Ecto neural progenitor cell (in vitro differentiated cells): ENCODE data around the gene LCLAT1.
A peak's percentile ranks its signal among the peaks of the same experiment; 100 is the strongest.

Experiments used
- DNase-seq: peaks from one replicate; pipeline ENCODE4 v3.0.0-alpha.2; 2018; ENCODE audit warnings: low spot score

Gene LCLAT1

GRCh38 chr2:30447149-30448045 is at the start of gene LCLAT1:
TSS of gene LCLAT1 (plus strand) at chr2:30447246. CDS start at chr2:30525591, 78,345 bp downstream.
- peak; percentile 90 for DNase-seq

- DNase-seq, result no peak
These were observed 48.8 kb upstream of the LCLAT1 start for GRCh38 chr2:30398084-30398873.

GRCh38 chr2:30400151-30400954 is 46.7 kb upstream of the LCLAT1 start:
- no peak for DNase-seq

GRCh38 chr2:30402441-30403182 is 44.4 kb upstream of the LCLAT1 start:
- DNase-seq, result no peak

GRCh38 chr2:30403592-30404312 is 43.3 kb upstream of the LCLAT1 start:
- no peak for DNase-seq

GRCh38 chr2:30404319-30405259 is 42.5 kb upstream of the LCLAT1 start:
- no peak for DNase-seq

- DNase-seq, result no peak
These were observed 41.8 kb upstream of the LCLAT1 start for GRCh38 chr2:30405260-30405605.

GRCh38 chr2:30406853-30407252 is 40.2 kb upstream of the LCLAT1 start:
- peak; percentile 8 for DNase-seq

- DNase-seq, result no peak
These were observed 38.1 kb upstream of the LCLAT1 start for GRCh38 chr2:30408961-30409387.

- DNase-seq, result peak; percentile 9
These were observed 36.8 kb upstream of the LCLAT1 start for GRCh38 chr2:30410217-30410616.

- peak; percentile 43 for DNase-seq
These were observed 34.9 kb upstream of the LCLAT1 start for GRCh38 chr2:30412047-30412683.

GRCh38 chr2:30412684-30413570 is 34.1 kb upstream of the LCLAT1 start:
- DNase-seq, result no peak

GRCh38 chr2:30414961-30415360 is 32.1 kb upstream of the LCLAT1 start:
- no peak for DNase-seq

GRCh38 chr2:30417253-30417652 is 29.8 kb upstream of the LCLAT1 start:
- peak; percentile 53 for DNase-seq

- DNase-seq, result no peak
These were observed 25.9 kb upstream of the LCLAT1 start for GRCh38 chr2:30421026-30421603.

- DNase-seq, result no peak
These were observed 25.2 kb upstream of the LCLAT1 start for GRCh38 chr2:30421604-30422443.
